KBM-7 (cell line): ENCODE results near the gene FBXL2.
"Not testable (repeated sequence)": the region's sequence is repeated elsewhere in the genome, so short reads cannot be mapped to it uniquely, and the experiment has no call there.

Experiments used
- DNase-seq: peaks from one replicate; pipeline ENCODE4 v3.0.0-alpha.2; 2015
- in situ Hi-C: fragments of 300-500 bp; cut with MboI; formaldehyde crosslinking; loops from 2 replicates; pipeline ENCODE4 v1.14.3; 2020; ENCODE audit warnings: low sequenced_read_pairs, low pct_unique_long_range_greater_than_20kb, mixed read lengths

The FBXL2 gene

DNA sequence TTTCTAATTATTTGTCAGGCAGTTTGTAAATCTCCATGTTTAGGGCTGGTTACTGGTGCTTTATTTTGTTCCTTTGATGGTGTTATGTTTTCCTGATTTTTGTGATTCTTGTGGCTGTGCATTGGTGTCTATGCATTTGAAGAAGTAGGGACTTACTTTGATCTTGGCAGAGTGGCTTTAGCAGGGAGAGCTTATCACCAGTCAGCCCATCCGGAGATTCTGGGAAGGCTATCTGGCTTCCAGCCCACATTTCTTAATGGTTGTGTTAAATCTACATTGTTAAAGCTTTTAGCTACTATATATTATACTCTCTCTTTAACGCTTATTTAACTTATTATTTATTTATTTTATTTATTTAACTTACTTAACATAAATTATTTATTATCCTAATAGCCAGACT, 35.1 kb downstream of the FBXL2 start:
- no peak for DNase-seq
- in situ Hi-C loops: no loop called here

GRCh38 chr3:33313331-33313730, 36.1 kb downstream of the FBXL2 start:
- in situ Hi-C loops: no loop called here
- no peak for DNase-seq

DNA sequence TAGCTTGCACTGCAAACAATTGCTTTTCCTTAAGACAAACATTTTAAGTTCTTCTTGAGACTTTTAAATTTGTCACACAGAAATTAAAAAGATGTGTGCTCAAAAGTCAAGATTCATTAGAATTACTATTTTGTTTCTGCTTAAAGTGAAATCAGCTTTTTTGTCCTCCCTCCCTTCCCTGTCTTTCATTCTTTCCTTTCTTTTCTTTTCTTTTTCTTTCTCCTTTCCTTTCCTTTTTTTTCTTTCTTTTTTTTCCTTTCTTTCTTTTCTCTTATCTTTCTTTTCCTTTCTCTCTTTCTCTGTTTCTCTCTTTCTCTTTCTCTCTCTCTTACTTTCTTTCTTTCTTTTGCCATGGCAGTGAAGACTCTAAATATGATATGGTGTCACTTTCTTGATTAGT, 37.8 kb downstream of the FBXL2 start:
- in situ Hi-C loops: no loop called here
- no peak for DNase-seq

DNA sequence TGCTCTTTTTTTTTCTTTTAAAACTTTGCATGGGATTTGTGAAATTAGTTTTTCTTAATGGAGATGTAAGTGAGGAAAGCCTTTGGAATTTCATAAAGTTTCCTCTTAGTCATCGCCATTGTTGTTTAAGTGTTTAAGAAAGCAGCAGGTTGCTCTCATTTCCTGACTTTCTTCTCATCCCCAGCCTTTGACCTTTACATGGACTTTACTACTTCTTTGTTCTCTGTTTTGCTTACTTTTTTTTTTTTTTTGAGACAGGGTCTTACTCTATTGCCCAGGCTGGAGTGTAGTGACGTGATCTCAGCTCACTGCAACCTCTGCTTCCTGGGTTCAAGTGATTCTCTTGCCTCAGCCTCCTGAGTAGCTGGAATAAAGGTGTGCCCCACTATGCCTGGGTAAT, 38.6 kb downstream of the FBXL2 start:
- in situ Hi-C loops: no loop called here
- no peak for DNase-seq

GRCh38 chr3:33317963-33318709, 40.9 kb downstream of the FBXL2 start:
- peak; percentile 28 for DNase-seq
- in situ Hi-C loops: no loop called here

- in situ Hi-C loops: no loop called here
- DNase-seq: no peak
Measured at GRCh38 chr3:33318710-33319380, 41.6 kb downstream of the FBXL2 start.

DNA sequence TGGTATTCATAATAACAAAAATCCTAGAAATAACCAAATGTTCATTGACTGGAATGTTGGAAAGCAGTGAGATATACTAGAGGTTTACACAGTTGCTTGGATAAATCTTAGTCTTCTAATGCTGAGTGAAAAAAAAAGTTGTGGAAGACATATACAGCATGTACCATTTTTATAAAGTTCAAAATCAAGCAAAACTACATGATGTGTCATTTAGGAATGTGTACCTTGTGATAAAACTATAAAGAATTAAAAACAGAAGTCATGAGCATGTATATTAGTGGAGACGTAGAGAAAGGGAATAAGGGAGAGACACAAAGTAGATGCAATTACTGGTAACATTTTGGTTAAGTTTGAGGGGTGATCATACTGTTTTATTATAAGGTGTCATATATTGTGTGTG, 45.2 kb downstream of the FBXL2 start:
- DNase-seq: no peak
- in situ Hi-C loops: no loop called here

DNA sequence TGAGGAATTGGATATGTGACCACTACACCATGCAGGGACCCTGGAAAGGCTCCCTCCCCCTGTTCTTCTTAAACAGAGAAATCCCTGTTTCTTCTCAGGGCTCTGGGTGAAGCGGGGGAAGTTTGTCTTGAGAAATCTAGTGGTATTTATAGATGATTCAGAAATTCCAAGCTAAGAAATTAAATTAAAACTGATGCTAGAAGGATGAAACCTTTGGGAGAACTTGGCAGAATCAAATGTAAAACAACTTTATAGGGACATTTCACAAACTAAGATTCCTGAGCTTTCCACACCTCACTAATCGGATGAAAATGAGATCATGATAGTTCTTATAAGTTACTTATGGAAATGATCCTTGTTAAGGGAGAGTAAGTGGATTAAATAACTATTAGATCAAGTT, 54.2 kb downstream of the FBXL2 start:
- in situ Hi-C loops: no loop called here
- DNase-seq: no peak

GRCh38 chr3:33334364-33334763, 57.1 kb downstream of the FBXL2 start:
- DNase-seq: no peak
- in situ Hi-C loops: no loop called here

- DNase-seq, in situ Hi-C loops: not testable (repeated sequence)
Measured at GRCh38 chr3:33338936-33339465, 61.8 kb downstream of the FBXL2 start.

GRCh38 chr3:33339758-33340157, 62.5 kb downstream of the FBXL2 start:
- in situ Hi-C loops: no loop called here
- DNase-seq: no peak

DNA sequence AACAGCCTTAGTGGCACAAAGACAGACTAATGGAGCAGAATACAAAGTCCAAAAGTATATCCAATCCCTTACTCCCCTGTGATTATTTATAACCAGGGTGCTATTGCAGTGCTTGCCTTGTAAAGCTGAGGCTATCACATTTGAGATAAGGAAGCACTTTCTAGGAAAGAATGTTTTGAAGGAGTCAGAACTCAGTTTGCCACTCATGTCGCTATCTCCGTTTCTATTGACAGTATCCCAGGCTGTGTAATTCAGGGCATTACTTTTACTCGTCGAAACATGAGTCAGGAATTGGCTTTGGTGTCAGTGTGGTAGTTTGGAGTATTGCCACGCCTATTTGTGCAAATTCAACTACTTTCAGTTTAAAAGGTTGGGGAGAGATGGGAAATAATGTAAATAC, 78.4 kb downstream of the FBXL2 start:
- no peak for DNase-seq
- in situ Hi-C loops: no loop called here

- no peak for DNase-seq
- in situ Hi-C loops: no loop called here
Measured at GRCh38 chr3:33358172-33358781, 81.0 kb downstream of the FBXL2 start.

DNA sequence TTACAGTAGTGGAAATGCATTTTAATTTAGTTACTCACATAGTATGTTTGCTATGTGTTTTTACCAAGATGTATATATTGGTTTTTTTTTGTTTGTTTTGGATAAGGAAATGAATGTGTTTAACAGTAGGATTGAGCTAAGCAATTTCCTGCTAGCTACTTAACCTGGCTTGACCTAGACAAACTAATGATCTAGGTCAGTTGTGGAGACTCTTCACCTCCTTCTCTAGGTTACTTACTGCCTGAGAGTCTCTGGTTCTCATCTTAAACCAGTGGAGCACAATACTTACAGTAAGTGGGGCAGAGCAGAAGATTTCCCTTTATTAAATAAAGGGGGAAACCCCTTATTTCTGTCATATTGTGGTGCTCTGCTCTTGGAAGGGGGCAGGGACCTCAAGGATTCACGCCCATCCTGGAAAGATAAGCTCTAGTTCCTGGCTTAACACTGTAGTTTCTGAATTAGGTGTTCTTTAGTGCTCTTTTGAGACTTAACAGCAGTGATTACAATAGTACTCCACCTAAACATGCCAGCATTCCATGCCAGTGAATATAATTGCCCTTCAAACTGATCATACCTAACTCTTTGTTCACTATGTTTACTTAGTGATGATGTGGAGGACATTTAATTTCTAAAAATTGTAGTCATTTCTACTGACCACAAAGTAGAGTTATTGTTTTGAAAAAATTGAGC, 83.0 kb downstream of the FBXL2 start:
- DNase-seq: no peak
- in situ Hi-C loops: no loop called here

- no peak for DNase-seq
- in situ Hi-C loops: no loop called here
Measured at GRCh38 chr3:33363113-33363800, 86.0 kb downstream of the FBXL2 start.

DNA sequence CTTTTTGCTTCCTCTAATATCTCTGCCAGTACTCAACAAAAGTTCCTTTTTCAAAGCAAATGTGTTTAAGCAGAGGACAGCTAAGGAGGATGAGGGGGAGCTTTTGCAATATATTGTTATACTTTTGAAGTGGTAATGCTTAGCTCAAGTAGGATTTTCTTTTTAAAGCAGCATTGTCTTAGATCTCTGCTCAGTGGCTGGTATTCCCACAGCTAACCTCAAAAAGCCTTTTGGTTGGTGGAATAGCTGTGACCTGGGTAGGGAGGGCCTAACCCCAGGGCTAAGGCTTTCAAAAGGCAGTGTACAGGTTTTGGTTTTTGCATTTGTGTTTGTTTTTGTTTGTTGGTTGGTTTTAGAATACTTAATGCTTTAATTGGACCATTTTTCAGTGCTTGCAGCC, 86.8 kb downstream of the FBXL2 start:
- DNase-seq: no peak
- in situ Hi-C loops: no loop called here

- in situ Hi-C loops: no loop called here
- no peak for DNase-seq
Measured at GRCh38 chr3:33364531-33365128, 87.4 kb downstream of the FBXL2 start.

GRCh38 chr3:33372218-33373081, 95.2 kb downstream of the FBXL2 start:
- peak; percentile 79 for DNase-seq
- in situ Hi-C loops: loop anchor here (10.0 kb wide), 1 partner anchor 238 kb away; no protein-coding TSS in a partner anchor
